HCT116 (cell line): ENCODE results near the gene LATS1. TPM values are rescaled to one million over a fixed set of nuclear protein-coding genes. Genes with fewer than 3 reads are reported as not detected.

Experiments used
- ATAC-seq: fragments of 200-7000 bp; cut with Tn5 transposase; 2 replicates; pipeline ENCODE4 v1.9.1; 2020; ENCODE audit warnings: mild to moderate bottlenecking, moderate library complexity
- BruUV-seq: library from RNA; stranded (reverse); fragments of 400-500 nt; replicated peaks from 2 replicates; lab custom pipeline; 2021; lab: Mats Ljungman, UMichigan
- CTCF ChIA-PET: fragments of 300-600 bp; sonication (Branson Sonifier 250); formaldehyde crosslinking; loops from one replicate; lab custom pipeline; 2021; ENCODE audit warnings: antibody characterized with exemption; lab: Charles Lee
- POLR2A ChIA-PET: fragments of 300-600, 350-600 bp; sonication (Branson Sonifier 250); formaldehyde crosslinking; loops from one replicate; lab custom pipeline; 2021; ENCODE audit warnings: antibody characterized with exemption; lab: Charles Lee
- RAD21 ChIA-PET, 2 experiments: fragments of 300-600 bp; sonication (Branson Sonifier 250); formaldehyde crosslinking; loops; one replicate each; lab custom pipeline; 2023; ENCODE audit warnings: low total read pairs in 2 of 2; ENCODE audit not compliant: uncharacterized antibody in 2 of 2, unreplicated experiment in 2 of 2, low non-redundant PET in 1 of 2; lab: Charles Lee
- DNase-seq: peaks from one replicate; pipeline ENCODE4 v3.0.0-alpha.2; 2010; ENCODE audit warnings: low read depth, low spot score
- H2AFZ ChIP-seq: fragments of 200-600 bp; shearing (Covaris generic), sonication (generic); 2 replicates; pipeline ENCODE4 v1.6.1; 2017; ENCODE audit warnings: low read depth, mixed run types, mixed read lengths, antibody characterized with exemption, low read length; ENCODE audit not compliant: poor library complexity, severe bottlenecking
- H3K27ac ChIP-seq: 2 replicates; pipeline ENCODE4 v1.5.1; 2012; ENCODE audit warnings: low read depth, low read length
- H3K27me3 ChIP-seq: fragments of 200-600 bp; sonication (generic); 2 replicates; pipeline ENCODE4 v1.6.1; 2016; ENCODE audit warnings: mixed run types, low read length, mixed read lengths; ENCODE audit not compliant: insufficient read depth
- H3K36me3 ChIP-seq, 2 experiments: fragments of 200-500 bp in 1 of 2; fragments of 200-600 bp in 1 of 2; sonication (Bioruptor generic) in 1 of 2; sonication (generic) in 1 of 2; 2 replicates each; pipeline versions ENCODE4 v1.5.1 to v1.6.1; 2014 to 2016; ENCODE audit warnings: low read length in 2 of 2, inconsistent platforms in 1 of 2, mixed read lengths in 1 of 2, mixed run types in 1 of 2; ENCODE audit not compliant: insufficient read depth in 2 of 2, control insufficient read depth in 1 of 2
- H3K4me1 ChIP-seq, 2 experiments: fragments of 200-600 bp in 1 of 2; sonication (generic) in 1 of 2; 2 replicates each; pipeline versions ENCODE4 v1.5.1 to v1.6.1; 2012 to 2017; ENCODE audit warnings: low read length in 2 of 2, inconsistent platforms in 1 of 2, mild to moderate bottlenecking in 1 of 2, mixed read lengths in 1 of 2, mixed run types in 1 of 2, moderate library complexity in 1 of 2; ENCODE audit not compliant: insufficient read depth in 2 of 2, control insufficient read depth in 1 of 2
- H3K4me2 ChIP-seq: fragments of 200-600 bp; sonication (generic); 2 replicates; pipeline ENCODE4 v1.6.1; 2017; ENCODE audit warnings: mixed run types, low read length, mixed read lengths
- H3K4me3 ChIP-seq, 2 experiments: fragments of 200-600 bp in 1 of 2; sonication (generic) in 1 of 2; replicated peaks in 1 of 2; 2 replicates each; pipeline ENCODE4 v1.5.1; 2011 to 2016; ENCODE audit warnings: low read length in 2 of 2, control low read depth in 1 of 2, low read depth in 1 of 2, mild to moderate bottlenecking in 1 of 2, mixed read lengths in 1 of 2, mixed run types in 1 of 2
- H3K79me2 ChIP-seq: fragments of 200-600 bp; sonication (generic); 2 replicates; pipeline ENCODE4 v1.6.1; 2017; ENCODE audit warnings: mild to moderate bottlenecking, mixed run types, low read length, moderate library complexity, mixed read lengths; ENCODE audit not compliant: insufficient read depth
- H3K9ac ChIP-seq: fragments of 200-600 bp; sonication (generic); 2 replicates; pipeline ENCODE4 v1.6.1; 2016; ENCODE audit warnings: low read length, mixed read lengths
- H3K9me2 ChIP-seq: fragments of 200-600 bp; sonication (generic), shearing (Covaris generic); 2 replicates; pipeline ENCODE4 v1.6.1; 2017; ENCODE audit warnings: mixed run types, mild to moderate bottlenecking, moderate library complexity; ENCODE audit not compliant: insufficient read depth
- H3K9me3 ChIP-seq, 2 experiments: fragments of 200-500 bp in 1 of 2; fragments of 200-600 bp in 1 of 2; sonication (Bioruptor generic) in 1 of 2; sonication (generic) in 1 of 2; 2 replicates each; pipeline ENCODE4 v1.6.1; 2014 to 2017; ENCODE audit warnings: low read length in 2 of 2, mixed read lengths in 2 of 2, inconsistent platforms in 1 of 2, low read depth in 1 of 2, mild to moderate bottlenecking in 1 of 2, mixed run types in 1 of 2, moderate library complexity in 1 of 2; ENCODE audit not compliant: control insufficient read depth in 1 of 2, insufficient read depth in 1 of 2
- H4K20me1 ChIP-seq: fragments of 200-600 bp; sonication (generic), shearing (Covaris generic); 2 replicates; pipeline ENCODE4 v1.6.1; 2017; ENCODE audit warnings: mixed run types, mild to moderate bottlenecking, moderate library complexity; ENCODE audit not compliant: insufficient read depth
- CBX3 ChIP-seq: IDR thresholded peaks from 2 replicates; pipeline ENCODE4 v1.6.1; 2012; ENCODE audit warnings: low read depth
- EGR1 ChIP-seq: IDR thresholded peaks from 2 replicates; pipeline ENCODE4 v1.6.1; 2012; ENCODE audit warnings: low read depth
- ELF1 ChIP-seq: IDR thresholded peaks from 2 replicates; pipeline ENCODE4 v1.6.1; 2012; ENCODE audit warnings: low read depth, borderline replicate concordance
- EZH2 ChIP-seq: fragments of 200-600 bp; sonication (generic); IDR thresholded peaks from 2 replicates; pipeline ENCODE4 v1.6.1; 2017; ENCODE audit warnings: antibody characterized with exemption, mixed run types
- EZH2phosphoT487 ChIP-seq: fragments of 200-600 bp; IDR thresholded peaks from 2 replicates; pipeline ENCODE4 v1.6.1; 2018; ENCODE audit warnings: antibody characterized with exemption, borderline replicate concordance
- FOSL1 ChIP-seq: IDR thresholded peaks from 2 replicates; pipeline ENCODE4 v1.6.1; 2012; ENCODE audit warnings: low read depth
- POLR2A ChIP-seq: IDR thresholded peaks from 2 replicates; pipeline ENCODE4 v1.7.0; 2011; ENCODE audit warnings: borderline replicate concordance; ENCODE audit not compliant: insufficient read depth, insufficient read length; ENCODE audit errors: extremely low read depth
- POLR2AphosphoS5 ChIP-seq: IDR thresholded peaks from 2 replicates; pipeline ENCODE4 v1.6.1; 2011; ENCODE audit warnings: mild to moderate bottlenecking, low read depth, low read length, moderate library complexity
- SIN3A ChIP-seq: IDR thresholded peaks from 2 replicates; pipeline ENCODE4 v1.6.1; 2012; ENCODE audit warnings: low read depth
- TCF7L2 ChIP-seq: IDR thresholded peaks from 2 replicates; pipeline ENCODE4 v1.7.0; 2011; ENCODE audit warnings: borderline replicate concordance, inconsistent platforms; ENCODE audit not compliant: insufficient read depth, insufficient read length; ENCODE audit errors: extremely low read depth
- ZNF274 ChIP-seq: fragments of 200-500 bp; sonication (Bioruptor generic); IDR thresholded peaks from 2 replicates; pipeline ENCODE4 v1.6.1; 2014; ENCODE audit warnings: mild to moderate bottlenecking, low read depth, low read length, inconsistent platforms
- intact Hi-C: fragments of 100-400 bp; cut with micrococcal nuclease; formaldehyde crosslinking; loops from 2 replicates; pipeline ENCODE4 v1.10.0; 2022
- total RNA-seq: library from RNA; stranded (reverse); gene quantifications from one replicate; pipeline ENCODE4 v1.2.1, GENCODE V29; 2021; ENCODE audit not compliant: unreplicated experiment
- TF ChIP-seq, protein P1 (sequence below): IDR thresholded peaks from 2 replicates; pipeline ENCODE4 v1.6.1; 2011; ENCODE audit warnings: mild to moderate bottlenecking, low read length, moderate library complexity; ENCODE audit not compliant: insufficient replicate concordance; ENCODE audit errors: extremely low read depth
- TF ChIP-seq, protein P2 (sequence below): IDR thresholded peaks from 2 replicates; pipeline ENCODE4 v1.6.1; 2012
- TF ChIP-seq, protein P3 (sequence below), 3 experiments: fragments of 200-600 bp in 1 of 3; sonication (generic) in 1 of 3; IDR thresholded peaks in 2 of 3; conservative IDR thresholded peaks in 1 of 3; 2 replicates each; pipeline ENCODE4 v1.5.1; 2012 to 2017; ENCODE audit warnings: low read depth in 2 of 3, low read length in 2 of 3, antibody characterized with exemption in 1 of 3, borderline replicate concordance in 1 of 3, control low read depth in 1 of 3, mild to moderate bottlenecking in 1 of 3, mixed read lengths in 1 of 3, mixed run types in 1 of 3, moderate library complexity in 1 of 3; ENCODE audit not compliant: insufficient read depth in 1 of 3

LATS1 gene
- total RNA-seq, 1 experiment from 2014 or later, result 21.6 TPM

DNA sequence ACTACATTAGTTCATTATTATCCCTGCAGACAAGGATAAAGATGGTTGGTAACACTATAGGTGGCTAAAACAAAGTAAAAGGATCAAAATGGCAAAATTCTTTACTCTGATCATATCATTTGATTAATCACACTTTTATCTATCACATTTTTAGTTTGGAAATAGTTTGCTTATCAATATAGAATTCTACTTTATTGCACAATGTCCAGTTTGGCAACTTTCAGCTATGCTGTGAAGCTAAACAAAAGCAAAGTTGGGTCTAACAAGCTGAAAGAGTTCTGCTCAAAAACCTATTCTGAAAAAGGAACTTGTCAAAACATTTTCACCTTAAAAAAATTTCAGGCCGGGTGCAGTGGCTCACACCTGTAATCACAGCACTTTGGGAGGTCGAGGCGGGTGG lies 7.9 kb upstream of the LATS1 start:
- no peaks in the 10 kb centered on the region for H3K9me2 ChIP-seq
- H4K20me1 ChIP-seq, result 0 out of 2 replicates have a peak, but pooled peaks cover 5% of the 10 kb centered on the region
- ATAC-seq (no peak), DNase-seq (no peak)
- no peak overlapping the region for H3K4me3 ChIP-seq
- H3K9ac ChIP-seq, result no peak overlapping the region
- no TSS peak for BruUV-seq
- ChIA-PET CTCF (no interaction called here), POLR2A (no interaction called here), RAD21 (no interaction called here)
- H3K27ac ChIP-seq, result no peak overlapping the region
- no peak overlapping the region for H2AFZ ChIP-seq
- no peaks in the 10 kb centered on the region for H3K79me2 ChIP-seq
- intact Hi-C loops, result no loop called here
- H3K36me3 ChIP-seq, result peaks cover 25 to 33% of the 10 kb centered on the region in 2 experiments; a peak in 2 of 4 replicates
- no peak overlapping the region for H3K4me2 ChIP-seq
- H3K27me3 ChIP-seq, result no peaks in the 10 kb centered on the region
- H3K4me1 ChIP-seq, result no peaks in the 10 kb centered on the region
- H3K9me3 ChIP-seq, result no peaks in the 10 kb centered on the region
- no peak for TF ChIP-seq ELF1
- TF ChIP-seq EZH2phosphoT487, result no peak
- no peak for TF ChIP-seq POLR2AphosphoS5
- TF ChIP-seq EGR1, result no peak
- TF ChIP-seq, protein P1, sequence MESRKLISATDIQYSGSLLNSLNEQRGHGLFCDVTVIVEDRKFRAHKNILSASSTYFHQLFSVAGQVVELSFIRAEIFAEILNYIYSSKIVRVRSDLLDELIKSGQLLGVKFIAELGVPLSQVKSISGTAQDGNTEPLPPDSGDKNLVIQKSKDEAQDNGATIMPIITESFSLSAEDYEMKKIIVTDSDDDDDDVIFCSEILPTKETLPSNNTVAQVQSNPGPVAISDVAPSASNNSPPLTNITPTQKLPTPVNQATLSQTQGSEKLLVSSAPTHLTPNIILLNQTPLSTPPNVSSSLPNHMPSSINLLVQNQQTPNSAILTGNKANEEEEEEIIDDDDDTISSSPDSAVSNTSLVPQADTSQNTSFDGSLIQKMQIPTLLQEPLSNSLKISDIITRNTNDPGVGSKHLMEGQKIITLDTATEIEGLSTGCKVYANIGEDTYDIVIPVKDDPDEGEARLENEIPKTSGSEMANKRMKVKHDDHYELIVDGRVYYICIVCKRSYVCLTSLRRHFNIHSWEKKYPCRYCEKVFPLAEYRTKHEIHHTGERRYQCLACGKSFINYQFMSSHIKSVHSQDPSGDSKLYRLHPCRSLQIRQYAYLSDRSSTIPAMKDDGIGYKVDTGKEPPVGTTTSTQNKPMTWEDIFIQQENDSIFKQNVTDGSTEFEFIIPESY, result no peak
- TF ChIP-seq SIN3A, result no peak
- no peak for TF ChIP-seq TCF7L2
- TF ChIP-seq, protein P2, sequence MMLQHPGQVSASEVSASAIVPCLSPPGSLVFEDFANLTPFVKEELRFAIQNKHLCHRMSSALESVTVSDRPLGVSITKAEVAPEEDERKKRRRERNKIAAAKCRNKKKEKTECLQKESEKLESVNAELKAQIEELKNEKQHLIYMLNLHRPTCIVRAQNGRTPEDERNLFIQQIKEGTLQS, result no peak
- TF ChIP-seq, protein P3, sequence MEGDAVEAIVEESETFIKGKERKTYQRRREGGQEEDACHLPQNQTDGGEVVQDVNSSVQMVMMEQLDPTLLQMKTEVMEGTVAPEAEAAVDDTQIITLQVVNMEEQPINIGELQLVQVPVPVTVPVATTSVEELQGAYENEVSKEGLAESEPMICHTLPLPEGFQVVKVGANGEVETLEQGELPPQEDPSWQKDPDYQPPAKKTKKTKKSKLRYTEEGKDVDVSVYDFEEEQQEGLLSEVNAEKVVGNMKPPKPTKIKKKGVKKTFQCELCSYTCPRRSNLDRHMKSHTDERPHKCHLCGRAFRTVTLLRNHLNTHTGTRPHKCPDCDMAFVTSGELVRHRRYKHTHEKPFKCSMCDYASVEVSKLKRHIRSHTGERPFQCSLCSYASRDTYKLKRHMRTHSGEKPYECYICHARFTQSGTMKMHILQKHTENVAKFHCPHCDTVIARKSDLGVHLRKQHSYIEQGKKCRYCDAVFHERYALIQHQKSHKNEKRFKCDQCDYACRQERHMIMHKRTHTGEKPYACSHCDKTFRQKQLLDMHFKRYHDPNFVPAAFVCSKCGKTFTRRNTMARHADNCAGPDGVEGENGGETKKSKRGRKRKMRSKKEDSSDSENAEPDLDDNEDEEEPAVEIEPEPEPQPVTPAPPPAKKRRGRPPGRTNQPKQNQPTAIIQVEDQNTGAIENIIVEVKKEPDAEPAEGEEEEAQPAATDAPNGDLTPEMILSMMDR (IDR thresholded peaks at IDR 0.05 in 2 of 3, conservative IDR thresholded peaks at IDR 0.05 in 1 of 3; ENCODE audit: borderline replicate concordance in 1 of 3, insufficient read depth in 1 of 3, low read depth in 2 of 3, low read length in 2 of 3), result no peak
- TF ChIP-seq POLR2A, result no peak
- no peak for TF ChIP-seq ZNF274
- no peak for TF ChIP-seq CBX3
- TF ChIP-seq FOSL1, result no peak
- TF ChIP-seq EZH2, result no peak
- TF ChIP-seq, all 23 proteins: peak for 0
